ENCODE data around the gene EXOC7. TPM values are rescaled to one million over a fixed set of nuclear protein-coding genes. Genes with fewer than 3 reads are reported as not detected.

EXOC7 gene
- total and polyA plus RNA-seq, 2 of the 8 experiments (the other 6 are each of a cell fraction or from before 2014, with no cell fraction given) = 77.1 to 92.6 TPM

DNA sequence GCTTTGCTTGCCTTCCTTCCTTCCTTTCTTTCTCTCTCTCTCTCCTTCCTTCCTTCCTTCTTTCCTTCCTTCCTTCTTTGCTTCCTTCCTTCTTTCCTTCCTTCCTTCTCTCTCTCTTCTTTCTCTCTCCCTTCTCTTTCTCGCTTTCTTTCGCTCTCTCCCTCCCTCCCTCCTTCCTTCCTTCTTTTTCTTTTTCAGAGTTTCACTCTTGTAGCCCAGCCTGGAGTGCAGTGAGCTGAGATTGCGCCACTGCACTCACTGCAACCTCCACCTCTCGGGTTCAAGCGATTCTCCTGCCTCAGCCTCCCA, 19.6 kb upstream of the EXOC7 start:
- H3K27me3 ChIP-seq (replicated peaks in 1 of 4; ENCODE audit: control insufficient read depth in 3 of 4, extremely low read depth in 1 of 4, insufficient read depth in 3 of 4, low read length in 3 of 4) = peaks cover 0 to 13% (median 7%) of the 10 kb centered on the region in 4 experiments; a peak in 4 of 7 replicates
- H2AK5ac ChIP-seq (ENCODE audit: low read depth, low read length) = no peak overlapping the region
- H3K79me1 ChIP-seq (ENCODE audit: low read depth, low read length) = no peaks in the 10 kb centered on the region
- DNase-seq (ENCODE audit: low read depth in 1 of 2, low spot score in 2 of 2) = no peak
- no peak overlapping the region for H3K4me2 ChIP-seq (ENCODE audit: insufficient read depth in 1 of 2, low read depth in 2 of 2, low read length in 2 of 2)
- H4K20me1 ChIP-seq (replicated peaks in 1 of 2; ENCODE audit: control insufficient read depth in 1 of 2, insufficient read depth in 2 of 2, low read length in 2 of 2) = no peaks in the 10 kb centered on the region
- H4K91ac ChIP-seq (replicated peaks; ENCODE audit: insufficient read length, low read length) = no peak overlapping the region
- no peaks in the 10 kb centered on the region for H3K9me3 ChIP-seq (ENCODE audit: insufficient read depth in 2 of 2, low read depth in 1 of 2, low read length in 1 of 2)
- H2AFZ ChIP-seq (ENCODE audit: low read length) = no peak overlapping the region
- H3K79me2 ChIP-seq (ENCODE audit: control insufficient read depth in 1 of 2, insufficient read depth in 2 of 2, low read length in 2 of 2) = no peaks in the 10 kb centered on the region
- H2BK12ac ChIP-seq (ENCODE audit: low read depth, low read length) = no peak overlapping the region
- H3K9ac ChIP-seq (replicated peaks in 1 of 4; ENCODE audit: extremely low read depth in 1 of 4, low read depth in 3 of 4, low read length in 3 of 4) = no peak overlapping the region
- H3K18ac ChIP-seq (ENCODE audit: extremely low read depth, low read length) = no peak overlapping the region
- whole genome bisulfite sequencing, 2 experiments (ENCODE audit: extremely low coverage in 1 of 2, insufficient coverage in 1 of 2, insufficient read length in 1 of 2, insufficient replicate concordance in 2 of 2, low coverage in 1 of 2, low lambda C conversion rate in 2 of 2, missing lambda C conversion rate in 1 of 2) = 68% methylated on average over 5 of the region's 5 CpGs; no CpG with 5 or more reads in 1 of the 2 experiments
- no peak overlapping the region for H3K4ac ChIP-seq (replicated peaks; ENCODE audit: insufficient read length, low read depth, low read length)
- H3K36me3 ChIP-seq (ENCODE audit: control insufficient read depth in 2 of 4, insufficient read depth in 4 of 4, low read length in 3 of 4) = no peaks in the 10 kb centered on the region
- H3K23me2 ChIP-seq (ENCODE audit: low read depth, low read length) = peaks cover 2% of the 10 kb centered on the region; the same call in 1 of the 2 replicates
- no peak overlapping the region for H2BK120ac ChIP-seq (replicated peaks; ENCODE audit: low read depth, low read length)
- no peak overlapping the region for H4K8ac ChIP-seq (ENCODE audit: extremely low read depth, insufficient read depth, low read length)
- no peak overlapping the region for H3K23ac ChIP-seq (ENCODE audit: insufficient read length)
- H2BK15ac ChIP-seq (ENCODE audit: low read length) = no peak overlapping the region
- no peak overlapping the region for H3K56ac ChIP-seq (replicated peaks; ENCODE audit: insufficient read length, low read depth, low read length)
- H2BK5ac ChIP-seq (ENCODE audit: low read depth, low read length) = no peak overlapping the region; the same call in 1 of the 2 replicates
- H3K4me1 ChIP-seq (replicated peaks in 1 of 4; ENCODE audit: control insufficient read depth in 3 of 4, insufficient read depth in 4 of 4, low read length in 3 of 4) = peaks cover 7 to 32% (median 19%) of the 10 kb centered on the region in 4 experiments
- no peak overlapping the region for H3K14ac ChIP-seq (ENCODE audit: insufficient read length)
- H4K5ac ChIP-seq (ENCODE audit: insufficient read length, low read depth, low read length) = no peak overlapping the region
- ChIA-PET POLR2A (ENCODE audit: partially characterized antibody) (interaction anchor here (0.7 to 5.4 kb wide), 8 partner anchors 11 to 1489 kb away, joined by 3 to 70 read pairs (median 4); partner anchors contain the start of gene FOXJ1), CTCF (ENCODE audit: partially characterized antibody) (interaction anchor here (0.7 to 41.5 kb wide), 20 partner anchors 10 to 390 kb away, joined by 3 to 778 read pairs (median 4); partner anchors contain the start of gene FOXJ1)
- no peak overlapping the region for H3K4me3 ChIP-seq (ENCODE audit: extremely low read depth in 1 of 4, insufficient read depth in 2 of 4, low read depth in 3 of 4, low read length in 4 of 4)
- no peak overlapping the region for H3K27ac ChIP-seq (ENCODE audit: low read depth, low read length)
- no peak overlapping the region for H2BK20ac ChIP-seq (ENCODE audit: low read length)
- FAIRE-seq = no peak
- TF ChIP-seq SP1 (IDR thresholded peaks at IDR 0.05; ENCODE audit: low read depth, low read length) (no peak), KDM1A (IDR thresholded peaks at IDR 0.05; ENCODE audit: borderline replicate concordance, low read length) (no peak), NRF1 (IDR thresholded peaks at IDR 0.05; ENCODE audit: low read depth, low read length) (no peak), ASH2L (IDR thresholded peaks at IDR 0.05; ENCODE audit: low read length) (no peak), EP300 (IDR thresholded peaks at IDR 0.05; ENCODE audit: borderline replicate concordance in 1 of 2, low read depth in 2 of 2, low read length in 2 of 2) (no peak), ZNF274 (IDR thresholded peaks at IDR 0.05; ENCODE audit: borderline replicate concordance, extremely low read depth, low read length) (no peak), SRF (IDR thresholded peaks at IDR 0.05; ENCODE audit: low read depth, low read length) (no peak), SUZ12 (IDR thresholded peaks at IDR 0.05; ENCODE audit: low read length) (no peak)
- TF ChIP-seq, protein P1, sequence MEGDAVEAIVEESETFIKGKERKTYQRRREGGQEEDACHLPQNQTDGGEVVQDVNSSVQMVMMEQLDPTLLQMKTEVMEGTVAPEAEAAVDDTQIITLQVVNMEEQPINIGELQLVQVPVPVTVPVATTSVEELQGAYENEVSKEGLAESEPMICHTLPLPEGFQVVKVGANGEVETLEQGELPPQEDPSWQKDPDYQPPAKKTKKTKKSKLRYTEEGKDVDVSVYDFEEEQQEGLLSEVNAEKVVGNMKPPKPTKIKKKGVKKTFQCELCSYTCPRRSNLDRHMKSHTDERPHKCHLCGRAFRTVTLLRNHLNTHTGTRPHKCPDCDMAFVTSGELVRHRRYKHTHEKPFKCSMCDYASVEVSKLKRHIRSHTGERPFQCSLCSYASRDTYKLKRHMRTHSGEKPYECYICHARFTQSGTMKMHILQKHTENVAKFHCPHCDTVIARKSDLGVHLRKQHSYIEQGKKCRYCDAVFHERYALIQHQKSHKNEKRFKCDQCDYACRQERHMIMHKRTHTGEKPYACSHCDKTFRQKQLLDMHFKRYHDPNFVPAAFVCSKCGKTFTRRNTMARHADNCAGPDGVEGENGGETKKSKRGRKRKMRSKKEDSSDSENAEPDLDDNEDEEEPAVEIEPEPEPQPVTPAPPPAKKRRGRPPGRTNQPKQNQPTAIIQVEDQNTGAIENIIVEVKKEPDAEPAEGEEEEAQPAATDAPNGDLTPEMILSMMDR (IDR thresholded peaks at IDR 0.05; ENCODE audit: control extremely low read depth in 1 of 3, insufficient read depth in 1 of 3, low read depth in 1 of 3, low read length in 3 of 3) = no peak
- TF ChIP-seq, protein P2, sequence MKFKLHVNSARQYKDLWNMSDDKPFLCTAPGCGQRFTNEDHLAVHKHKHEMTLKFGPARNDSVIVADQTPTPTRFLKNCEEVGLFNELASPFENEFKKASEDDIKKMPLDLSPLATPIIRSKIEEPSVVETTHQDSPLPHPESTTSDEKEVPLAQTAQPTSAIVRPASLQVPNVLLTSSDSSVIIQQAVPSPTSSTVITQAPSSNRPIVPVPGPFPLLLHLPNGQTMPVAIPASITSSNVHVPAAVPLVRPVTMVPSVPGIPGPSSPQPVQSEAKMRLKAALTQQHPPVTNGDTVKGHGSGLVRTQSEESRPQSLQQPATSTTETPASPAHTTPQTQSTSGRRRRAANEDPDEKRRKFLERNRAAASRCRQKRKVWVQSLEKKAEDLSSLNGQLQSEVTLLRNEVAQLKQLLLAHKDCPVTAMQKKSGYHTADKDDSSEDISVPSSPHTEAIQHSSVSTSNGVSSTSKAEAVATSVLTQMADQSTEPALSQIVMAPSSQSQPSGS (IDR thresholded peaks at IDR 0.05; ENCODE audit: low read length) = no peak

All from H1 (cell line).